Esophagus muscularis mucosa (tissue), 3 donors: ENCODE data around the gene RHOT1.

ENCODE experiments used
- CTCF ChIP-seq, 3 experiments: fragments of 200-600 bp in 2 of 3; fragments of 450-650 bp in 1 of 3; sonication (generic) in 2 of 3; IDR thresholded peaks; one replicate each; pipeline ENCODE4 v1.5.1; 2017 to 2019; ENCODE audit warnings: antibody characterized with exemption in 3 of 3, mild to moderate bottlenecking in 2 of 3, moderate library complexity in 1 of 3
- EP300 ChIP-seq: sonication (generic); formaldehyde crosslinking; IDR thresholded peaks from one replicate; pipeline ENCODE4 v1.6.1; 2017; ENCODE audit warnings: antibody characterized with exemption

- TF ChIP-seq EP300 (no peak), CTCF (IDR thresholded peaks at IDR 0.05) (no peak)
Observed at GRCh38 chr17:32239456-32239855, 97.2 kb downstream of the RHOT1 start.
